Inflammatory macrophage (primary cell): Measurements from ENCODE around the gene STAC3.

Experiments
- DNase-seq, 2 donors: peaks; one replicate each; pipeline ENCODE4 v3.0.0-alpha.2; 2020 to 2022

The STAC3 gene

DNA sequence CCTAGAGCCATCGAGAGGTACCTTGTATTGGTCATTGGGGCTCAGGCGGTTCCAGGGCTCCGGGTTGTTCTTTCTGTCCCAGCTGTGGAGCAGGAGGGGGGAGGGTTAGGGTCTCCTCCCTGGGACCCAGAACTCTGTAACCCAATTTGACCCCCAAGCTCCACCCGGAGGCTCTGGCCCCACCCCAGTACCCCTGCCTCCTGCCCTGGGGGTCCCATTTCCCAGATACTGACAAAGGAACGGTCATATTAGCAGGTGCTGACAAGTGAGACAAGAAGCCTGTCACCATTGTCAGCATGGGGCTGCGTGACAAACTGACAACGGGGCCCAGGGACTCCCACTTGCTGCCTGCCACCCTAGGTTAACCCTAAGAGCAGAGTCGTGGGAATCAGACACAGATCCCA is 15.3 kb downstream of the STAC3 start:
- no peak for DNase-seq

GRCh38 chr12:57235017-57235727 is 15.8 kb downstream of the STAC3 start:
- DNase-seq: no peak

GRCh38 chr12:57234571-57235016 is 16.4 kb downstream of the STAC3 start:
- DNase-seq: peak; percentile 65 to 77

GRCh38 chr12:57234233-57234570 is 16.8 kb downstream of the STAC3 start:
- no peak for DNase-seq

- peak; percentile 66 to 81 for DNase-seq
These were observed 17.4 kb downstream of the STAC3 start for GRCh38 chr12:57233357-57234232.

DNA sequence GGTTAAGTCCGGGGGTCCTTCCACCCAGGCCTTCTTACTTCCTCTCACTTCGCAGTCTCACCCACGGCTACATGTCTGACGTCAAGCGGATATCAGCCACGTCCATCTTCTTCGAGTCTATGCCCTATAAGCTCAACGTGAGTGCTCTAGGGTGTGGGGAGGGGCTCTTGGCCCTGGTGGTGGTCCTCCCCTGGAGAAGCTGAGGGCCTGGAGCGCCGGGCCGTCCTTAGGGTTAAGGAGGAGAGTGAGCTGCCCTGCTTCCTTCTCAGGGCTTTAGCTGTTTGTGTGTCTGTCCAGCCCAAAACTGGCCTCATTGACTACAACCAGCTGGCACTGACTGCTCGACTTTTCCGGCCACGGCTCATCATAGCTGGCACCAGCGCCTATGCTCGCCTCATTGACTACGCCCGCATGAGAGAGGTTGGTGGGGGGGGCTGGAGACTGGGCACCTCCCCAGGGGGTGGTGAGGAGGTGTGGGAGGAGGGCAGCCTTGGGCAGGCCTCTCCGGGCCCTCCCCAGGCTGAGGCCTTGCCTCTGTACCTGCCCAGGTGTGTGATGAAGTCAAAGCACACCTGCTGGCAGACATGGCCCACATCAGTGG is 18.7 kb downstream of the STAC3 start:
- no peak for DNase-seq

- no peak for DNase-seq
These were observed 19.5 kb downstream of the STAC3 start for GRCh38 chr12:57231276-57232021.

DNA sequence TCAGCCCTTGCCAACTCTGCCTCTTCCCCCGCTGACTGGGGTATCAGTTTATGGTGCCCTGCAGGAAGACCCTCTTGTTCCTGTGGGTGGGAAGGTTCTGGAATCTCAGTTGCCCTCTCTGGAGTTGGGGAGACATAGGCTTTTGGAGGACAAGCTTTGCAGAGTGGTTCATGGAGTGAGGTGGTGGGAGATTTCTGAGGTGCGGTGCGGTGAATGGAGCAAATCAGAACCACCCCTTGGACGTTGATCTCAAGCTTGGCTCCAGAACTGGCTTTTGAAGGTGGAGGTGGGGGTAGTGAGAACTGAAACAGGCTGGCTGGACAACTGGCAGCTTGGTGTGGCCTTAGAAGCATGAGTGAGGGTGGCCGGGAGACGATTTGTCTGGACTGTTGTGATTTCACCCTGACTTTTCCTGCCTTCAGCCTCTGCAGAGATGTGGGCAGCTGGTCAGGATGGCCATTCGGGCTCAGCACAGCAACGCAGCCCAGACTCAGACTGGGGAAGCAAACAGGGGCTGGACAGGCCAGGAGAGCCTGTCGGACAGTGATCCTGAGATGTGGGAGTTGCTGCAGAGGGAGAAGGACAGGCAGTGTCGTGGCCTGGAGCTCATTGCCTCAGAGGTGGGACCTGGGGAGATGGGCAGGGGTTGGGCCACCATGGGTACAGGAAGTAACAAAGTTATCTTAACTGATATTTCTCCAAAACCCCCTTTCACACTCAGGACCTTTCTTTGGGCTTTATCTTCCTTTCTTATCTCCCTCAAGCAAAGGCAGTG is 20.4 kb downstream of the STAC3 start:
- no peak for DNase-seq

GRCh38 chr12:57229634-57230380 is 21.2 kb downstream of the STAC3 start, which contains the start of gene SHMT2:
TSS of gene SHMT2 (plus strand) at chr12:57229711. CDS start at chr12:57229779, 68 bp downstream.
- DNase-seq: peak; percentile 96 to 98

DNA sequence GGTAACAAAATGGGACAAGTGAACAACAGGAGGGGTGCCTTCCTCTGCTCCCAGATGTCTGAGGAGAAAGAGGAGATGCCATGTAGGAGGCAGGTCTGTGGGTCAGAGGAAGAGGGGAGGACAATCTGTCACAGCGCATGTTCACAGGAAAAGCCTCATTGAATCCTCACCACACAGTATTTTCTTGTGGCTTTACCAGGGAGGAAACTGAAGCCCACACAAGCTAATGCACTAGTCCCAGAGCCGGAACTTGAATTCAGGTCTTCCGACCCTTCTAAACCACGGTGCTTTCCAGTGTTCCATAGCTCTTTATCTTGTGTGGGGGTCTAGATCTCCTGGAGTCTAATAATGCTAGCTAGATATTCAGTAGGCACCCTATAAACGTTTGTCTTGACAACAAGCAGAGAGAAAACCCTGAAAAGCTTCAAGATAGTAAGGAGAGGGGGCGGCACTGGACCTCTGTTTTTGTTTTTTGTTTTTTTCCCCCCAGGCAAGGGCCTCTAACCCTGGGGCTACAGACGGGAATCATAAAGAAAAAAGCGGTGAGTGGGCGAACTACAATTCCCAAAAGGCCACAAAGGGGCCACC is 21.8 kb downstream of the STAC3 start:
- DNase-seq: peak; percentile 62 to 70

DNA sequence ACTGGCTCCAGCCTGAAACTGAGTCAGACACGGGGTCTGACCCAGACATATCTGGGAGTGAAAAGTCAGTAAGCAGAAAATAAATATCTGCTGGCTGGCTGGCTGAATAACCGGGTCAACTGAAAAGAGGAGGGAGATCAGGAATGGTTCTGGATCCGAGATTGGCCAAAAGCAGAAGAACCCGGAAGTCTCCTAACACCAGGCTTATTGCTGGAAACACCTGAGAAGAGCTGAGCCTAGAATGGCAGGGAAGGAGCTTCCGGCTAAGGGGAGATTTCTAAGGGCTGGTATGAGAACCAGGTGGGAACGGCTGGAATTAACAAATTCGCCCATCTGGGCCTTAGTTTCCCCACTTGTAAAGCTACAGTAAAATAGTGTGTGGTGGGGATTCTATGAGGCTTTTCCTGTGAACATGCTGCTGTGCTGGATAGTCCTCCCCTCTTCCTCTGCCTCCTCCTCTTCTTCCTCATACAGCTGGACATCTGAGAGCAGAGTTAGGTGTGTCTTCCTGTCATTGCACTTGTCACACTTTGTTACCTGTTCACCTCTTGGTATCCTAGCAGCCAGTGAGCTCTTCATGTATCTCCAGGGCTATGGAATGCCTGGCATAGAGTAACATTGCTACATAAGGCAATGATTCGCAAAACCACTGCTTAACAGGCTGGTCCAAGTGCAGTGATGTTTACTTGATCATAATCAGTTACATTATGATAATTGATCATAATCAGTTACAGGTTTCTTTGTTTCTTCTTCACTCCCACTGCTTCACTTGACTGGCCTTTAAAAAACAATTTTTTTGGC is 23.5 kb downstream of the STAC3 start:
- no peak for DNase-seq

DNA sequence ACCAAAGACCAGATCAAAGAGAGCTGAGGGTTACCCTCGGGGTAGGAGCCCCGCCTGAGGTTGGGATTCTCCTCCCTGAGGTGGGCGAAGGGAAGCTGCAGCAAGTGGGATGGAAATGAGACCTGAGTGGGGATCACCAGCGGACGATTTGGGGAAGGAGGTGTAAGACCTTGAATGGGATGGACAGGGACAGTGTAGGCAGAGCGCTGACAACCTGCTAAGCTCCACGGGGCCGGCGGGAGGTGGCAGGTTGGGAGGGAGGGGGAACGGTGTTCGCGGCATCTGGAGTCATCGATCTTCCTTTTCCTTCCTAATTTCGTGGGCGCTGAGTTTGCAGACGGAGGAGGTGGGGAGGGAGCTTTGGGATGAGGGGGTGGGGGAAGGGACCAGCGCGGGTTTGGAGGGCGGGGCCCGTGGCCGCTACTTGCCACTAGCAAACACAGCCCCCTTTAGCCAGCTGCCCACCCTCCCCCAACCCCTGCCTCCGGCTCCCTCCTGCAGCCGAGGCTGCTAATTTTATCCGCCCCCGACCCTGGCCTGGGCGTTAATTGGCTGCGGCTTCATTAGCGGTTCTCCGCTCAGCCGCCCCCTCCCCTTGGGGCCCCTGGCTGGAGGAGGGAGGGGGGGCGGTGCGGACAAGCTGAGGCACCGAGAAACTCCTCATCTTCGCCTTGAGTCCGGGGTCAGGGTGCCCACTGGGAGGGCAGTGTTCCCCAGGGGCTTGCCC is 24.2 kb downstream of the STAC3 start:
- no peak for DNase-seq

DNA sequence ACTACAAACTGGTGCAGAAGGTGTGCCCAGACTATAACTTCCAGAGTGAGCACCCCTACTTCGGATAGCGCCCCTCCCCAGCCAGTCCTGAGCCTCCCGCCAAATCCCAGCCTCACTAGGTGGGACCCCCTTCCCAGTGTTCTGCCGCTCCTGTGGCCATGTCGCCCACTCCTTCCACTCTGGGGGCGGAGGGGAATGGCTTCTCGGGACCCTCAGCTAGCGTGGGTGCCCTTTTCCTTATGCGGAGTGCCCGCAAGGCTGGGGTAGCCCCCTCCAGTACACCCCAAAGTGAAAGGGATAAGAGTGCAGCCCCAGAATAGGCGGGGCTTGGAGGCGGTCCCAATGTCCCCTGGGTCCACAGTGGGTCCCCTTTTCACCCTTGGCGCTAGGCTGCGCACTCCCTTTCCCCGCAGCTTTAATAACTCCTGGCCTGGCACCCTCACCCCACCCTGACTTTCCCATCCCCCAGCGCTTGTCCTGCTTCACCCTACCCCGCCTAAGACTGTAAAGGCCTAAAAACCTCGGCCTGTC is 25.2 kb downstream of the STAC3 start:
- no peak for DNase-seq

GRCh38 chr12:57224973-57225679 is 25.9 kb downstream of the STAC3 start:
- peak; percentile 75 to 77 for DNase-seq

DNA sequence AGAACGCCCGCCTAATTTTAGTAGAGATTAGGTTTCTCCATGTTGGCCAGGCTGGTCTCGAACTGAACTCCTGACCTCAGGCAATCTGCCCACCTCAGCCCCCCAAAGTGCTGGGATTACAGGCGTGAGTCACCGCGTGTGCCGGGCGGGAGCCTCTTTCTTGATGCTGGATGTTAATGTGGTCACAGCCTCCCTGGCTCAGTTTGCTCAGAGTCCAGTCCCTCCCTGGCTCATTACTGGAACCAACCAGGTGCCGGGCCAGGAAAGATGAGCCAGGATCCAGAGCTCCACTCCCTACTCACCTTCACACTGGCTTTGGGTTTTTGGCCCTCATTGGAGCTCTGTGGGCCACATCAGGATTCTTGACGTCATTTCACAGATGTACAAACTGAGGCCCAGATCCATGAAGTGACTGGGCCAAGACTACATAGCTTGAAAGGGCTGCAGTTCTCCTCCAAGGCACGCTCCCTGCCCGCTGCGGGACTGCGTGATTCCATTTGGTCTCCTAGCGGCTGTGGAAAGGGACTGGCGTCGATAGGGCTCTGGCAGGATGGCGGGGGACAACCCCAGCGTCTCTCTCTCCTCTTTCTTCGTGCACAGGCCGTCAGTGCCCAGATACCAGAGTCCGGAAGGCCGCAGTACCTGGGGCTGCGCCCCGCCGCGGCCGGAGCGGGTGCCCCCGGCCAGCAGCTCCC is 26.6 kb downstream of the STAC3 start:
- DNase-seq: no peak

- DNase-seq: no peak
These were observed 27.5 kb downstream of the STAC3 start for GRCh38 chr12:57223191-57224165.
